WI38 (cell line): ENCODE data around the gene KIF25.

Source experiments
- H3K4me3 ChIP-seq: 2 replicates; pipeline ENCODE4 v1.5.1; 2011; ENCODE audit warnings: low read depth, mild to moderate bottlenecking, control low read depth, low read length
- CTCF ChIP-seq: IDR thresholded peaks from 2 replicates; pipeline ENCODE4 v1.5.1; 2012; ENCODE audit warnings: low read depth, mild to moderate bottlenecking, control low read depth, low read length

Gene KIF25

DNA sequence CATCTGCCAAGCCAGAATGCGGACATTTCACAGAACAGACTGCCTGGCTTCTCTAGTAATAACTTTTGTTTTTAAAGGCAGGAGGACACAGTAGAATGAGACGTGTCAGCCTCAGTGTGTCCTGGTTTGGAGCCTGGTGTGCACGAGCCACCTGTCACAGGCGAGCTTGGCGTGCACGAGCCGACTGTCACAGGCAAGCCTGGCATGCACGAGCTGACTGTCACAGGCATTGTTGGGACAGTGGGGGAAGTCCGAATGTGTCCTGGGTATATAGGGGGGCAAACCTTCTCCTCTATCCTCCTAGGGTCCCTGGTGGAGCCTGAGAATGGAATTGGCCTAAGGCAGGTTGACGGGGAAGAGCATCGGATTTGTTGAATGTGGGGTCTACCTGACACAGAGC lies 7.5 kb downstream of the KIF25 start:
- TF ChIP-seq CTCF = no peak

GRCh38 chr6:168005796-168006195 lies 8.3 kb downstream of the KIF25 start:
- TF ChIP-seq CTCF = no peak
- no peak overlapping the region for H3K4me3 ChIP-seq

More for the DNA sequence above, 7.5 kb downstream of the KIF25 start:
- no peak overlapping the region for H3K4me3 ChIP-seq

DNA sequence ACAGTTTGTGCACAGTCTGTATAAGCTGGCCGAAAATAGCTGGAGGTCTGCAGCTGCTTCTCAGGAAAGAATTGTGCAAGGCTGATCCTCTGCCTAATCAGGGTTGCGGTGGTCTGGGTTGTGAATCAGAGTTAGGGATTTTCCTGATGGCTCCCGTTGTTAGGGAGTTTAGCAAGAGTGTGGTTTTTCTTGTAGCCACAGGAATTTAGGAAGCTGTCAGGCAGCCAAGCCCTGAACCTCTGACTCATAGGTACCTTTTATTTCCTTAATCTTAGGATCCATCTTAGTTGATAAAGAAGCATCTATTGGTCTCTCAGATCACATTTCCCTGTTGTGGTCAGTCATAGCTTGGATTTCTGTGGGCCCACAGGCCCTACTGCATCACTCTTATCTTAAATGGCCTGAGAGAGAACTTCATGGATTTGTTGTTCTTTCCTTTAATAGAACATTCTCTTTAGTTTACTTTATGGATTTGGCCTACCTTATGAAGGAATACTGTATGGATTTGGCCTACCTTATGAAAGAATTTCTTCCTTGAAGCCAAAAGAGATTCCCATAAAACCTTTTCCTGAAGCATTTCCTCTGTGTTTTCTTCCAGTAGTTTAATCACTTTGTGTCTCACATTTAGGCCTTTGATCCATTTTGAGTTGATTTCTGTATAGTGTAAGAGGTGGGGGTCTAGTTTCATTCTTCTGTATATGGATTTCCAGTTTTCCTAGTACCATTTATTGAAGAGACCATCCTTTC lies 10.3 kb downstream of the KIF25 start:
- H3K4me3 ChIP-seq = no peak overlapping the region
- no peak for TF ChIP-seq CTCF

DNA sequence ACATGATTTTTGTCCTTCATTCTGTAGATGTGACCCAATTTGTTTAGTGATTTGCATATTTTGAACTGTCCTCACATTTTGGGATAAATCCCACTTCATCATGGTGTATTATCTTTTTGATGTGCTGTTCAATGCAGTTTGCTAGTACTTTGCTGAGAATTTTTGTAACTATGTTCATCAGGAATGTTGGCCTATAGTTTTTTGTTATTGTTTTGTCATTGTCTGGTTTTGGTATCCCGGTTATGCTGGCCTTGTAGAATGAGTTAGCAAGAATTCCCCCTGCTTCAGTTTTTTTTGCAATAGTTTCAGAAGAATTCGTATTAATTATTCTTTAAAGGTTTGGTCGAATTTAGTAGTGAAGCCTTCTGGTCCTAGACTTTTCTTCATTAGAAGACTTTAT lies 11.9 kb downstream of the KIF25 start:
- no peak for TF ChIP-seq CTCF
- no peak overlapping the region for H3K4me3 ChIP-seq

DNA sequence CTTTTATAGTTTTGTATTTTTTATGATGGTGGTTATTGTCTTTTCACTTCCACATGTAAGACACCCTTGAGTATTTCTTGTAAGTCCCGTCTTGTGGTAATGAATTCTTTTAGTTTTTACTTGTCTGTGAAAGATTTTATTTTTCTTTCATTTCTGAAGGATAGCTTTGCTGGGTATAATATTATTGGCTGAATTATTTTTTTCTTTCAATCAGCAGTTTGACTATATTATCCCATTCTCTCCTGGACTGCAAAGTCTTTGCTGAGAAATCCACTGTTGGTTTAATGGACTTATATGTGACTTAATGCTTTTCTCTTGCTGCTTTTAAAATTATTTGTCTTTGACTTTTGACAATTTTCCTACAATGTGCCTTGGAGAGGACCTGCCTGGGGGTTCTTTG lies 13.8 kb downstream of the KIF25 start:
- no peak overlapping the region for H3K4me3 ChIP-seq
- TF ChIP-seq CTCF = no peak

DNA sequence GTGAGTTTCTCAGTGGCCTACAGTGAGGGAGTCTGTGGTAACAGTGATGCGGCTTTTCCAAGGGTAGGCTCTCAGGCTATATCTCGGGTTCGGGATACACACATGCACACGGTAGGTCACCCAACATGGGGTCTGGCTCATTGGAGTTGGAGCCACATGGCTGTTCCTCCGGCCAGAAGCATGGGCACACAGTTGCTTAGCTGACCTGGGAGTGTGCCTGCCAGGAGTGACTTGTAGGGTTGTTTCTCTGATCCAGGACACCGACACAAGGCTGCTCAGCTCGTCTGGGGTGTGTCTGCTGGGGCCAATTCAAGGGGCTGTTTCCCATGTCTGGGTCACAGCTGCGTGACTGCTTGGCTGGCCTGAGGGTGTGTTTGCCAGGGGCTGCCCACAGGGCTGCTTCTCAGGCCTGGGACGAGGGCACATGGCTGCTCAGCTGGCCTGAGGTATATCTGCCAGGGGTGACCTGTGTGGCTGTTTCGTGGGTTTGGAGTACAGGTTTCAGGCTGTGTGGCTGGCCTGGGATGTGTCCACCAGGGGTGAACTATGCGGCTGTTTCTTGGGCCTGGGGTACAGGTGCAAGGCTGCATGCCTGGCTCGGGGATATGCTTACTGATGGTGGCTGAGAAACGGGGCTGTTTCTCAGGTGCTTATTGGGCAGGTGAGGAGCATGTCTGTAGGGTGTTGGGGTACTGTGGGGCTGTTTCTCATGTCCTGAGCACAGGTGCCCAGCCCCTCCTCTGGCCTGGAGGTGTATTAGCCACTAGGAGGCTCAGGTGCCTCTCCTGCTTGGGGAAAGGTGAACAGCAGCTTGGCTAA lies 15.2 kb downstream of the KIF25 start:
- no peak for TF ChIP-seq CTCF
- no peak overlapping the region for H3K4me3 ChIP-seq

GRCh38 chr6:168013250-168013915 lies 15.9 kb downstream of the KIF25 start:
- TF ChIP-seq CTCF = no peak

More at GRCh38 chr6:168013250-168013915, 15.9 kb downstream of the KIF25 start:
- H3K4me3 ChIP-seq = no peak overlapping the region
